ENCODE results near the gene HOXD3. TPM values are rescaled to one million over a fixed set of nuclear protein-coding genes. Genes with fewer than 3 reads are reported as not detected.
A peak's percentile ranks its signal among the peaks of the same experiment; 100 is the strongest.

Gene HOXD3
- total and polyA plus RNA-seq, 12 donors, result 2.0 to 41.3 (median 10.6) TPM

DNA sequence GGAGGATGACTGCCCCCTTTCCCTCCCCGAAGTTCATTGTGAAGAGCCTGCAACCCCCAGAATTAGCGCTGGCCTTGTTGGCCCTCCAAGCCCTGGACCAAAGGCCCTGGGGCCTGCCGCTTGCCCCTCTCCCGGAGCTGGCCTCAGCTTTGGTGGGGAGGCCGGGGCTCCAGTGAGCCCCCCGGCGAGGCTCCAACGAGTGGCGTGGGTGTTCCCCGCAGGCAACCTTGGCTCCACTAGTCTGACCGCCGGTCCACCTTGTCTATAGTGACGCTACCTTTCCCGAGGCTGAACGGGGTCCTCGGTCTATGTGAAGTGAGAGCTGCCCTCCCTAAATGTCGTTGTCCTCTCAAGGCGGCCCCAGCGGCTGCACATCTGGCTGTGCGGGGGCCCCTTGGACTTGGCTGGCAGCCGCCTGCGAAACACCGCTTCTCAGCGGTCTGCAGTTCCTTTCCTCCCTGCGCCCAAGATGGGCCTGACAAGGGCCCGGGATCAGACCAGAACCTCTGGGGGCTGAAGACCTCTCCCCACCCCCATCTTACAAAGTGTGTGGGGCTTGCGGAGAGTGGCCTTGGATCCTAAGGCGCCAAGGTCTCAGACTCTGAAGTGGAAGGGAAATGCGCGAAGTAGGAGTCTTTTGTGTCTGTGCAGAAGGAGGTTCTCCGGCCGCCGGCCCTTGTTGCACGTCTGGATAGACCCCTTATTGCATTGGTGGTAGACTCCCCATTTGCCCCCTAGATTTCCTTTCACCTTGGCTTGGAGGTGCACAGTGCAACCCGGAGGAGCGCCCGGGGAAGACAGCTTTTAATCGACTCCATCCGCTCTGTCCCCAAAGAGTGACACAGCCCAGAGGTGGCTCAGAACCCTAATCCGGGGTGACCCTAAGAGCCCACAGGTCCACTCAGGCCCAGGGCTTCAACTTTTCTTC, 44.5 kb upstream of the HOXD3 start:
- DNase-seq, result no peak
- Histone ChIP-seq H3K4me3 (no peak overlapping the region), H3K27me3 (peaks cover 100% of the 10 kb centered on the region), H3K36me3 (replicated peaks in 1 of 2) (no peaks in the 10 kb centered on the region), H3K4me1 (replicated peaks in 1 of 2) (no peaks in the 10 kb centered on the region), H3K9me3 (replicated peaks in 1 of 3) (no peaks in the 10 kb centered on the region), H3K27ac (no peak overlapping the region)
- intact Hi-C loops (cut with DNase I), result no loop called here
- WGBS, 4 donors, result 35 to 46% (median 42%) methylated on average over 25 to 40 of the region's 40 CpGs
- TF ChIP-seq, protein P1, sequence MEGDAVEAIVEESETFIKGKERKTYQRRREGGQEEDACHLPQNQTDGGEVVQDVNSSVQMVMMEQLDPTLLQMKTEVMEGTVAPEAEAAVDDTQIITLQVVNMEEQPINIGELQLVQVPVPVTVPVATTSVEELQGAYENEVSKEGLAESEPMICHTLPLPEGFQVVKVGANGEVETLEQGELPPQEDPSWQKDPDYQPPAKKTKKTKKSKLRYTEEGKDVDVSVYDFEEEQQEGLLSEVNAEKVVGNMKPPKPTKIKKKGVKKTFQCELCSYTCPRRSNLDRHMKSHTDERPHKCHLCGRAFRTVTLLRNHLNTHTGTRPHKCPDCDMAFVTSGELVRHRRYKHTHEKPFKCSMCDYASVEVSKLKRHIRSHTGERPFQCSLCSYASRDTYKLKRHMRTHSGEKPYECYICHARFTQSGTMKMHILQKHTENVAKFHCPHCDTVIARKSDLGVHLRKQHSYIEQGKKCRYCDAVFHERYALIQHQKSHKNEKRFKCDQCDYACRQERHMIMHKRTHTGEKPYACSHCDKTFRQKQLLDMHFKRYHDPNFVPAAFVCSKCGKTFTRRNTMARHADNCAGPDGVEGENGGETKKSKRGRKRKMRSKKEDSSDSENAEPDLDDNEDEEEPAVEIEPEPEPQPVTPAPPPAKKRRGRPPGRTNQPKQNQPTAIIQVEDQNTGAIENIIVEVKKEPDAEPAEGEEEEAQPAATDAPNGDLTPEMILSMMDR (IDR thresholded peaks at IDR 0.05), result no peak
- TF ChIP-seq POLR2A (IDR thresholded peaks at IDR 0.05), result no peak

DNA sequence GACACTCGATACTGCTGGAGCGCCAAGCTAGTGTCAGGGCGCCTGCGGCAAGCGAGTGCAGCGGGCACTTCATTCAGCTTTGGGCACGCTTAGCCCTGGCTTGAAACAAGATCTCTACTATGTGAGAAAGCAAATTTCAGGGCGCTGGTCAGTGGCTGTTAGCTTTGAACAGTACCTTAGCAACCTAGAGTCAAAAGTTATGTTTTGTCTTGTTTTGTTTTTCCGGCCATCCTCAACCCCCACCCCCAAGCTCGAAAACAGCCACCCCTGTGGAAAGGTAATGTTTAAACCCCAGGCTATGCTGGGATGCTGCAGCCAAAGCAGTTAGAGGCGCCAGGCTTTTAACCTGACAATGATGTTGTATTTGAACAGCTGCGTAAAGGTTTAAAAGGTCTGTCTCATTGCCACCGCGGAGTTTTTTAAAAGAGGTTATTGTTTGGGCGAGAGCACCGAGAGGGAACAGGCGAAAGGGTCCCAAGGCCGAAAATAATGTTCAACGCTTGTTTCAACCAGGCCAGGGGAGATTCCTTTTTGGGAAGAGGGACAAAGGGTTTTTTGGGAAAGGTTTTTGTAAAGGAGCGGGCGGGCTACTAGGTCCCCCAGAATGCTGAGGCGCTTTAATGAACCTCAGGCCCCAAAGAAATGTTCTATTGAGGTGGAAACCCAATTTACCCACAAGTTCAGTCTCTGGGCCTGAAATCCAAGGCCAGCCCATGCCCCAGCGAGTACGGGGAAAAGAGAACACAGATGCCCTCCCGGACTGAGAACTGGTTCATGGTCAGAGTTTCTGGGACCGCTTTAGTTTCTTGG, 42.8 kb upstream of the HOXD3 start:
- no peaks in the 10 kb centered on the region for H3K4me1 ChIP-seq (replicated peaks in 1 of 2)
- no peaks in the 10 kb centered on the region for H3K9me3 ChIP-seq (replicated peaks in 1 of 3)
- WGBS, 4 donors, result 50 to 55% (median 51%) methylated on average over 26 of the region's 26 CpGs
- intact Hi-C loops (cut with DNase I), result no loop called here
- H3K4me3 ChIP-seq, result no peak overlapping the region
- TF ChIP-seq, protein P1 (IDR thresholded peaks at IDR 0.05), result no peak
- TF ChIP-seq POLR2A (IDR thresholded peaks at IDR 0.05), result no peak
- DNase-seq, result peak in 1 of 7 donors; percentile 13
- peaks cover 100% of the 10 kb centered on the region for H3K27me3 ChIP-seq
- no peak overlapping the region for H3K27ac ChIP-seq
- H3K36me3 ChIP-seq (replicated peaks in 1 of 2), result no peaks in the 10 kb centered on the region

DNA sequence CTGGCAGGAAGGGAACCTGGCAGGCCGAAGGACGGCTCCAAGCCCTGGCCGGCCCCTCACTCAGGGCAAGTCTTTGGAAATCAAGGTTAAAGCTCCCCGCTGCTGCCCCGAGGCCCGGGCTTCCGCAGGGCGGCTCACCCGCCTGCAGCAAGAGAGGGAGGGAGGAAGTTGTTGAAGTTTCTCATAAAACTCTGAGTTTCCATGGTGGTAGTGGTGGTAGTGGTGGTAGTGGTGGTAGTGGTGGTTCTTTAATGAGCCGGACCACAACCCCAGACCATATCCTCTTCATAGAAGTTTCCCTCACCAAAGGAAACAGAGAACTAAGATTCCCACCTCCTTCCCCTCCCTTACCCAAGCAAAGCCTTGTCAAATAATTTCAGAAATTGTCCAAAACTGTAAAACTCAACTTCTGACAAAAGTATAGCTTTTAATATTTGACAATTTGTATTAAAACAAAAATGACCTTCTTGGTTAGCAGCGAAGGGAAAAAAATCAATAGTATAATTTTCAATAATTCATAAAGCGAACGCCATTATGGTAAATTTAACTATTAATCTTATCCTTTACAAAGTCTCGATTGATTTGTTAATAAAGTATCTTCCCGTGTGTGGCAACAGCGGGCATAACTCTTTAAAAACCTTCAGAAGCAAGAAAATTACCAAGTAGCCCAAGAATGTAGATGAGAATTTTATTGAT, 42.0 kb upstream of the HOXD3 start:
- WGBS, 4 donors, result 47 to 59% (median 52%) methylated on average over 15 to 16 of the region's 16 CpGs
- H3K4me3 ChIP-seq, result no peak overlapping the region
- TF ChIP-seq, protein P1 (IDR thresholded peaks at IDR 0.05), result no peak
- TF ChIP-seq POLR2A (IDR thresholded peaks at IDR 0.05), result no peak
- H3K27ac ChIP-seq, result no peak overlapping the region
- peaks cover 100% of the 10 kb centered on the region for H3K27me3 ChIP-seq
- DNase-seq, result no peak
- H3K4me1 ChIP-seq (replicated peaks in 1 of 2), result no peaks in the 10 kb centered on the region
- H3K9me3 ChIP-seq (replicated peaks in 1 of 3), result no peaks in the 10 kb centered on the region
- no peaks in the 10 kb centered on the region for H3K36me3 ChIP-seq (replicated peaks in 1 of 2)
- intact Hi-C loops (cut with DNase I), result no loop called here
